Activated CD8-positive, alpha-beta memory T cell treated with anti-CD3 and anti-CD28 coated beads for 24 hours (primary cell): ENCODE data around the gene GALNT13.
"Not testable (repeated sequence)": the region's sequence is repeated elsewhere in the genome, so short reads cannot be mapped to it uniquely, and the experiment has no call there.

Experiments
- DNase-seq: peaks from one replicate; pipeline ENCODE4 v3.0.0-alpha.2; 2020

The GALNT13 gene

GRCh38 chr2:154437104-154437503 is 565.4 kb downstream of the GALNT13 start:
- no peak for DNase-seq

GRCh38 chr2:154439156-154439555 is 567.4 kb downstream of the GALNT13 start:
- no peak for DNase-seq

GRCh38 chr2:154443919-154444318 is 572.2 kb downstream of the GALNT13 start:
- DNase-seq: no peak

- no peak for DNase-seq
Observed at GRCh38 chr2:154446324-154446723, 574.6 kb downstream of the GALNT13 start.

- DNase-seq: no peak
Observed at GRCh38 chr2:154447727-154448418, 576.2 kb downstream of the GALNT13 start.

- no peak for DNase-seq
Observed at GRCh38 chr2:154449951-154450658, 578.4 kb downstream of the GALNT13 start.

- no peak for DNase-seq
Observed at GRCh38 chr2:154452471-154452870, 580.7 kb downstream of the GALNT13 start.

- no peak for DNase-seq
Observed at GRCh38 chr2:154452906-154453493, 581.3 kb downstream of the GALNT13 start.

- no peak for DNase-seq
Observed at GRCh38 chr2:154455166-154455565, 583.4 kb downstream of the GALNT13 start.

GRCh38 chr2:154455866-154456265 is 584.1 kb downstream of the GALNT13 start:
- DNase-seq: no peak

- DNase-seq: no peak
Observed at GRCh38 chr2:154457286-154457685, 585.6 kb downstream of the GALNT13 start.

- DNase-seq: no peak
Observed at GRCh38 chr2:154459286-154459685, 587.6 kb downstream of the GALNT13 start.

- no peak for DNase-seq
Observed at GRCh38 chr2:154462634-154463033, 590.9 kb downstream of the GALNT13 start.

GRCh38 chr2:154466226-154466625 is 594.5 kb downstream of the GALNT13 start:
- DNase-seq: no peak

- DNase-seq: no peak
Observed at GRCh38 chr2:154470376-154470775, 598.7 kb downstream of the GALNT13 start.

GRCh38 chr2:154471492-154471891 is 599.8 kb downstream of the GALNT13 start:
- not testable (repeated sequence) for DNase-seq

GRCh38 chr2:154477319-154477718 is 605.6 kb downstream of the GALNT13 start:
- DNase-seq: no peak

GRCh38 chr2:154480521-154480920 is 608.8 kb downstream of the GALNT13 start:
- DNase-seq: no peak

- DNase-seq: no peak
Observed at GRCh38 chr2:154481336-154481735, 609.6 kb downstream of the GALNT13 start.

GRCh38 chr2:154484338-154485099 is 612.8 kb downstream of the GALNT13 start:
- no peak for DNase-seq

GRCh38 chr2:154488801-154489200 is 617.1 kb downstream of the GALNT13 start:
- no peak for DNase-seq

GRCh38 chr2:154489266-154489858 is 617.6 kb downstream of the GALNT13 start:
- no peak for DNase-seq

- no peak for DNase-seq
Observed at GRCh38 chr2:154490530-154490929, 618.8 kb downstream of the GALNT13 start.
